Activated CD4-positive, CD25-positive, alpha-beta regulatory T cell treated with anti-CD3 and anti-CD28 coated beads, Interleukin-2, amount 50 U/mL, for 16 hours (primary cell): ENCODE measurements around the gene STING1.
A peak's percentile ranks its signal among the peaks of the same experiment; 100 is the strongest.

Experiments
- DNase-seq: peaks from one replicate; pipeline ENCODE4 v3.0.0-alpha.2; 2020; ENCODE audit warnings: low read depth, low spot score

The STING1 gene

GRCh38 chr5:139468421-139468931, 14.1 kb downstream of the STING1 start:
- DNase-seq = no peak

GRCh38 chr5:139462586-139463276, 19.8 kb downstream of the STING1 start, which contains the start of gene ECSCR:
ECSCR (minus strand) TSS chr5:139462743; CDS start chr5:139462670, 73 bp downstream.
- no peak for DNase-seq

GRCh38 chr5:139461698-139462097, 20.9 kb downstream of the STING1 start:
- no peak for DNase-seq

- no peak for DNase-seq
Measured at GRCh38 chr5:139461176-139461575, 21.4 kb downstream of the STING1 start.

- no peak for DNase-seq
Measured at GRCh38 chr5:139460455-139460854, 22.1 kb downstream of the STING1 start.

- no peak for DNase-seq
Measured at GRCh38 chr5:139459451-139459934, 23.1 kb downstream of the STING1 start.

GRCh38 chr5:139458580-139459407, 23.8 kb downstream of the STING1 start:
- peak; percentile 58 for DNase-seq

- no peak for DNase-seq
Measured at GRCh38 chr5:139457653-139458306, 24.8 kb downstream of the STING1 start.

- DNase-seq = no peak
Measured at GRCh38 chr5:139457241-139457640, 25.3 kb downstream of the STING1 start.

- DNase-seq = no peak
Measured at GRCh38 chr5:139456776-139457175, 25.8 kb downstream of the STING1 start.

- no peak for DNase-seq
Measured at GRCh38 chr5:139454568-139455290, 27.8 kb downstream of the STING1 start.

GRCh38 chr5:139453683-139454567, 28.6 kb downstream of the STING1 start:
- DNase-seq = no peak

- DNase-seq = no peak
Measured at GRCh38 chr5:139451878-139452660, 30.5 kb downstream of the STING1 start.

GRCh38 chr5:139451176-139451575, 31.4 kb downstream of the STING1 start:
- no peak for DNase-seq

- DNase-seq = no peak
Measured at GRCh38 chr5:139446956-139447779, 35.4 kb downstream of the STING1 start.

- DNase-seq = no peak
Measured at GRCh38 chr5:139445325-139446170, 37.0 kb downstream of the STING1 start.

GRCh38 chr5:139443831-139444453, 38.6 kb downstream of the STING1 start:
- no peak for DNase-seq
